BJ (cell line): ENCODE data around the gene NCR2. TPM values are rescaled to one million over a fixed set of nuclear protein-coding genes. Genes with fewer than 3 reads are reported as not detected.

Experiments
- CTCF ChIA-PET: fragments of 350-600 bp; formaldehyde crosslinking; extraction: SDS; loops from one replicate; lab custom pipeline; 2021; ENCODE audit warnings: antibody characterized with exemption, inconsistent platforms; lab: Yijun Ruan, JAX
- POLR2A ChIA-PET: fragments of 300-600 bp; sonication (Branson Sonifier 250); formaldehyde crosslinking; extraction: SDS; loops from one replicate; lab custom pipeline; 2021; ENCODE audit warnings: antibody characterized with exemption; lab: Charles Lee
- DNase-seq: peaks from one replicate; pipeline ENCODE4 v3.0.0-alpha.2; 2011; ENCODE audit warnings: low read depth
- H3K27me3 ChIP-seq: 2 replicates; pipeline ENCODE4 v1.6.0; 2011; ENCODE audit warnings: low read length; ENCODE audit not compliant: control insufficient read depth, insufficient read depth
- H3K36me3 ChIP-seq: 2 replicates; pipeline ENCODE4 v1.5.1; 2011; ENCODE audit warnings: low read length; ENCODE audit not compliant: control insufficient read depth, insufficient read depth
- H3K4me3 ChIP-seq: 2 replicates; pipeline ENCODE4 v1.5.1; 2011; ENCODE audit warnings: low read depth, mild to moderate bottlenecking, control low read depth, low read length
- polyA plus RNA-seq: library from polyadenylated mRNA; depleted of rRNA; stranded (reverse); fragments of >200 nt; gene quantifications from 2 replicates; pipeline ENCODE4 v1.2.3, GENCODE V29; 2011
- TF ChIP-seq, protein P1 (sequence below): IDR thresholded peaks from 2 replicates; pipeline ENCODE4 v1.5.1; 2011; ENCODE audit warnings: low read depth, mild to moderate bottlenecking, control low read depth, inconsistent platforms, low read length, moderate library complexity; ENCODE audit not compliant: insufficient read depth

NCR2 gene
- polyA plus RNA-seq, 1 experiment: not detected

- TF ChIP-seq, protein P1, sequence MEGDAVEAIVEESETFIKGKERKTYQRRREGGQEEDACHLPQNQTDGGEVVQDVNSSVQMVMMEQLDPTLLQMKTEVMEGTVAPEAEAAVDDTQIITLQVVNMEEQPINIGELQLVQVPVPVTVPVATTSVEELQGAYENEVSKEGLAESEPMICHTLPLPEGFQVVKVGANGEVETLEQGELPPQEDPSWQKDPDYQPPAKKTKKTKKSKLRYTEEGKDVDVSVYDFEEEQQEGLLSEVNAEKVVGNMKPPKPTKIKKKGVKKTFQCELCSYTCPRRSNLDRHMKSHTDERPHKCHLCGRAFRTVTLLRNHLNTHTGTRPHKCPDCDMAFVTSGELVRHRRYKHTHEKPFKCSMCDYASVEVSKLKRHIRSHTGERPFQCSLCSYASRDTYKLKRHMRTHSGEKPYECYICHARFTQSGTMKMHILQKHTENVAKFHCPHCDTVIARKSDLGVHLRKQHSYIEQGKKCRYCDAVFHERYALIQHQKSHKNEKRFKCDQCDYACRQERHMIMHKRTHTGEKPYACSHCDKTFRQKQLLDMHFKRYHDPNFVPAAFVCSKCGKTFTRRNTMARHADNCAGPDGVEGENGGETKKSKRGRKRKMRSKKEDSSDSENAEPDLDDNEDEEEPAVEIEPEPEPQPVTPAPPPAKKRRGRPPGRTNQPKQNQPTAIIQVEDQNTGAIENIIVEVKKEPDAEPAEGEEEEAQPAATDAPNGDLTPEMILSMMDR: no peak
- POLR2A ChIA-PET: no interaction called here
- Histone ChIP-seq H3K27me3 (peaks cover 3% of the 10 kb centered on the region; the same call in 1 of the 2 replicates), H3K4me3 (no peak overlapping the region), H3K36me3 (no peaks in the 10 kb centered on the region)
- no peak for DNase-seq
- CTCF ChIA-PET: no interaction called here
Measured at GRCh38 chr6:41302638-41303037, 32.8 kb upstream of the NCR2 start.

- no peaks in the 10 kb centered on the region for H3K36me3 ChIP-seq
- TF ChIP-seq, protein P1: peak; percentile 58
- DNase-seq: no peak
- ChIA-PET POLR2A (no interaction called here), CTCF (interaction anchor here (0.6 to 3.2 kb wide), 13 partner anchors 8 to 378 kb away, joined by 3 to 28 read pairs (median 4); no protein-coding TSS in a partner anchor)
- H3K4me3 ChIP-seq: no peak overlapping the region
- peaks cover 7% of the 10 kb centered on the region for H3K27me3 ChIP-seq
Measured at GRCh38 chr6:41306187-41306854, 29.1 kb upstream of the NCR2 start.

DNA sequence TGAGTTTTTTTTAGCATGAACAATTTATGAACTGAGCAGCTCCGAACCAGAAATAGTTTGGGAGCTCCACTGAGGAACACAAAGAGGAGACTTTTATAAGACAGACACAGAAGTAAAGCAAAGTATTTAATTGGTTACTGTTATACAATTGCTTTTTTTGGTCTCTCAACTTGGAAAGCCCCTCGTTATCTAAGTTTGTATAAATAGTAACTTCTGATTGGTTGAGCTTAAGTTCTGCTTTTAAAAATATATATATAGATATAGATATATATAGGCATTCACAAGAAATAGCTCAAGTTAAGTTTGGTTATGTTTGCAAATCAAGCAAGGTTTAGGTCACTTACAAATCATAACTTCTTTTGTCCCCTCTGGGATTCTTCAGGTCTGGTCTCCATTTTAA is 20.2 kb upstream of the NCR2 start:
- ChIA-PET POLR2A (no interaction called here), CTCF (interaction anchor here (0.6 to 1.5 kb wide), 4 partner anchors 8 to 223 kb away, joined by 3 to 7 read pairs (median 3); no protein-coding TSS in a partner anchor)
- DNase-seq: no peak
- Histone ChIP-seq H3K36me3 (no peaks in the 10 kb centered on the region), H3K27me3 (peaks cover 13% of the 10 kb centered on the region), H3K4me3 (no peak overlapping the region)
- TF ChIP-seq, protein P1: no peak

DNA sequence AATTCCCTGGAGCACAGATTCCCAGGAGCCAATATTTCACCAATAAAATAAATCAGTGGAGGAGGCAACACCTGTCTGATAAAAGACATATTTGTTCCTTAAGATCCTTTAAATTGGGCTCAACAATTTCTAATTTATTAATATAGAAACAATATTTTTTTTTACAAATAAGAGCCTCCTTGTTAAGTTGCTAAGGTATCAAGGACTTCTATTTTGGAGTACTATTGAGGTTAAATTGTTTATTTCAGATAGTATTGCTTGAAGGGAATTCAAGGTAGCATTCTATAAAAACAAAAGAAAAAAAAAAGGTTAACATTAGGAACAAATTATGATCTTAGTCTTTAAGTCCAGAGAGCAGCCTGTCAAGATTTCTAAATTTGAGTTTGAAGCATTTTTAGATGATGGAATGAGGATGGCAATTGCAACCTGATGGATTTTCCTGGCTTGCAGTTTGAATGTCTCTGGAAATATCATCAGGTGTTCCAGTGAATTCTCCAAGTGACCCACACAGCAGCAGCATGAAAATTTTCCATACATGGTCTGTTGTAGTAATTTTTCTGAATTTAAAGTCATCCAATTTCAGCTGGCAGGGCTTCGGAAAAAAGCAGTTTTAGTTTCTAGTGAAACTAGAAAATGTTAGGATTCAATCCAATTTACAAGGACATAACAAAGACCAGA is 19.3 kb upstream of the NCR2 start:
- POLR2A ChIA-PET: no interaction called here
- Histone ChIP-seq H3K36me3 (no peaks in the 10 kb centered on the region), H3K27me3 (peaks cover 12% of the 10 kb centered on the region), H3K4me3 (no peak overlapping the region)
- TF ChIP-seq, protein P1: no peak
- no peak for DNase-seq
- CTCF ChIA-PET: interaction anchor here (0.6 to 2.7 kb wide), 5 partner anchors 9 to 224 kb away, joined by 3 to 22 read pairs (median 3); partner anchors contain the start of gene NCR2

DNA sequence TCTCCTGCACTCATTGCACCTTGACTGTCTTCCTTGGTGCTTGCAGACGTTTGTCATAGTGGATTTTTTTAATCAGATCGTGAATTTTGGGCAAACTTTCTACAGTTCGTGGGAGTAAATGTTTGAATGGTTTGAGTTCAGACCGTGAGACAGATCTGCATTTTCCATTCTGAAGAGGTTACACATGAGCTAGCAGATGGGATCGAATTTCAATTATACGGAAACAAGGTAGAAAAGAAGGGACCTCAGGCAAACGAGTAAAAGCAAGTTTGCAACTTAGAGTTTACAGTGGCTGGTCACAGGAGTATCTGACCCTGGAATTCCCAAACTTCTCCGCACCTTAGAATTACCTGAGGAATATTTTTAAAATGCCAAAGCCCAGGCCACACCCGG is 17.2 kb upstream of the NCR2 start:
- H3K36me3 ChIP-seq: no peaks in the 10 kb centered on the region
- no peak for DNase-seq
- no peak overlapping the region for H3K4me3 ChIP-seq
- CTCF ChIA-PET: interaction anchor here (0.6 to 3.3 kb wide), 13 partner anchors 8 to 226 kb away, joined by 3 to 22 read pairs (median 4); no protein-coding TSS in a partner anchor
- POLR2A ChIA-PET: no interaction called here
- H3K27me3 ChIP-seq: peaks cover 8% of the 10 kb centered on the region
- TF ChIP-seq, protein P1: no peak
